Measurements from ENCODE around the gene DCST2. TPM values are rescaled to one million over a fixed set of nuclear protein-coding genes. Genes with fewer than 3 reads are reported as not detected.

DCST2 gene
- polyA plus RNA-seq, 3 donors: 2.6 TPM; not detected in 2

GRCh38 chr1:155014709-155015508 lies 18.7 kb downstream of the DCST2 start:
- Mint-ChIP-seq H3K36me3 (peaks cover 43 to 70% of the 10 kb centered on the region in 2 donors), H3K27me3 (ENCODE audit: low read depth in 3 of 3) (peaks cover 0 to 2% (median 0%) of the 10 kb centered on the region in 3 donors), H3K9me3 (peaks cover 0 to 2% (median 0%) of the 10 kb centered on the region in 7 donors), H3K4me3 (no peak overlapping the region), H3K27ac (no peak overlapping the region), H3K4me1 (peaks cover 78% of the 10 kb centered on the region)
- H3K9me3 ChIP-seq (replicated peaks in 1 of 2; ENCODE audit: control insufficient read depth in 1 of 2, insufficient read depth in 1 of 2, low read length in 2 of 2): no peaks in the 10 kb centered on the region
- DNase-seq: no peak
- peaks cover 81 to 86% of the 10 kb centered on the region in 2 donors for H3K4me1 ChIP-seq (ENCODE audit: control insufficient read depth in 1 of 2, insufficient read depth in 2 of 2, low read length in 2 of 2)
- H3K36me3 ChIP-seq (replicated peaks in 1 of 2; ENCODE audit: control insufficient read depth in 1 of 2, insufficient read depth in 2 of 2, low read length in 2 of 2): peaks cover 46 to 56% of the 10 kb centered on the region in 2 donors
- H3K4me3 ChIP-seq (replicated peaks in 1 of 3; ENCODE audit: low read depth in 2 of 3, low read length in 3 of 3): no peak overlapping the region
- H3K27me3 ChIP-seq (ENCODE audit: control insufficient read depth in 2 of 2, insufficient read depth in 2 of 2, low read length in 2 of 2): no peaks in the 10 kb centered on the region
- 96% methylated on average over 12 of the region's 31 CpGs for WGBS (ENCODE audit: insufficient coverage)
- TF ChIP-seq, protein P1, sequence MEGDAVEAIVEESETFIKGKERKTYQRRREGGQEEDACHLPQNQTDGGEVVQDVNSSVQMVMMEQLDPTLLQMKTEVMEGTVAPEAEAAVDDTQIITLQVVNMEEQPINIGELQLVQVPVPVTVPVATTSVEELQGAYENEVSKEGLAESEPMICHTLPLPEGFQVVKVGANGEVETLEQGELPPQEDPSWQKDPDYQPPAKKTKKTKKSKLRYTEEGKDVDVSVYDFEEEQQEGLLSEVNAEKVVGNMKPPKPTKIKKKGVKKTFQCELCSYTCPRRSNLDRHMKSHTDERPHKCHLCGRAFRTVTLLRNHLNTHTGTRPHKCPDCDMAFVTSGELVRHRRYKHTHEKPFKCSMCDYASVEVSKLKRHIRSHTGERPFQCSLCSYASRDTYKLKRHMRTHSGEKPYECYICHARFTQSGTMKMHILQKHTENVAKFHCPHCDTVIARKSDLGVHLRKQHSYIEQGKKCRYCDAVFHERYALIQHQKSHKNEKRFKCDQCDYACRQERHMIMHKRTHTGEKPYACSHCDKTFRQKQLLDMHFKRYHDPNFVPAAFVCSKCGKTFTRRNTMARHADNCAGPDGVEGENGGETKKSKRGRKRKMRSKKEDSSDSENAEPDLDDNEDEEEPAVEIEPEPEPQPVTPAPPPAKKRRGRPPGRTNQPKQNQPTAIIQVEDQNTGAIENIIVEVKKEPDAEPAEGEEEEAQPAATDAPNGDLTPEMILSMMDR (IDR thresholded peaks at IDR 0.05): no peak
- no peak overlapping the region for H3K9ac ChIP-seq (ENCODE audit: insufficient read depth, low read length, poor library complexity, severe bottlenecking)
- H3K79me2 ChIP-seq (ENCODE audit: insufficient read depth, low read length): peaks cover 79% of the 10 kb centered on the region
- H2AFZ ChIP-seq (ENCODE audit: insufficient read depth, low read depth, low read length, poor library complexity, severe bottlenecking): no peak overlapping the region
- intact Hi-C loops (cut with micrococcal nuclease): loop anchor here in 1 of 2 donors (5.0 kb wide), 2 partner anchors 33 to 53 kb away; partner anchors contain the start of genes FLAD1 and PYGO2
- peaks cover 100% of the 10 kb centered on the region for H4K20me1 ChIP-seq (ENCODE audit: insufficient read depth, low read length)
- H3K4me2 ChIP-seq (replicated peaks; ENCODE audit: extremely low read depth, low read length, poor library complexity, severe bottlenecking): no peak overlapping the region
- peak overlapping the region in 1 of 2 donors; percentile 12 for H3K27ac ChIP-seq (ENCODE audit: low read depth in 1 of 2, low read length in 2 of 2)

DNA sequence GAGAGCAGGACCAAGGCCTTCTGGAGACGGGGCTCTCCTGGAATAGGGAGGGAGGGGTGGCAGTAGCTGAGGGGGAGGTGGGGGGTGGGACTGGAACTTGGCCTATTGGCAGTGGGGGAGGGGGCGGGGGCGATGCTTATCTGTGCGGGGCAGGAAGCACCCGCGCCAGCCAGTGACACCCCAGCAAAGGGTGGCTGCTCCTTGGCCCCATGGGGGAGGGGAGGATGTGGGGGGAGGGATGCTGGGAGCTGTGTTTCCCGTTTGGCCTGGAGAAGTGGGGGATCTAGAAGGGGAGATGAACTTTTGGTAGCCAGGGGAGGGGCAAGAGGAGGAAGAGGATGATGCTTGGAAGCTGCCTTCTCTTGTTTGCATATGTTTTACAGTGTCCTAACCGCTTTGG lies 19.9 kb downstream of the DCST2 start:
- peaks cover 75% of the 10 kb centered on the region for H3K4me1 Mint-ChIP-seq
- H3K27me3 Mint-ChIP-seq (ENCODE audit: low read depth in 3 of 3): peaks cover 0 to 2% (median 0%) of the 10 kb centered on the region in 3 donors
- no peak for DNase-seq
- H3K36me3 Mint-ChIP-seq: peaks cover 30 to 65% of the 10 kb centered on the region in 2 donors
- H3K9ac ChIP-seq (ENCODE audit: insufficient read depth, low read length, poor library complexity, severe bottlenecking): peak overlapping the region; percentile 21
- H3K9me3 ChIP-seq (replicated peaks in 1 of 2; ENCODE audit: control insufficient read depth in 1 of 2, insufficient read depth in 1 of 2, low read length in 2 of 2): no peaks in the 10 kb centered on the region
- intact Hi-C loops (cut with micrococcal nuclease): no loop called here
- H3K27ac ChIP-seq (ENCODE audit: low read depth in 1 of 2, low read length in 2 of 2): peak overlapping the region; percentile 91 to 99
- H4K20me1 ChIP-seq (ENCODE audit: insufficient read depth, low read length): peaks cover 97% of the 10 kb centered on the region
- H3K4me3 ChIP-seq (replicated peaks in 1 of 3; ENCODE audit: low read depth in 2 of 3, low read length in 3 of 3): peak overlapping the region in 1 of 3 experiments; percentile 100
- H3K27ac Mint-ChIP-seq: peak overlapping the region in 4 of 7 donors; percentile 46 to 94 (median 90)
- H3K4me3 Mint-ChIP-seq: peak overlapping the region; percentile 37 to 80
- H3K36me3 ChIP-seq (replicated peaks in 1 of 2; ENCODE audit: control insufficient read depth in 1 of 2, insufficient read depth in 2 of 2, low read length in 2 of 2): peaks cover 37 to 47% of the 10 kb centered on the region in 2 donors
- no peaks in the 10 kb centered on the region for H3K9me3 Mint-ChIP-seq
- TF ChIP-seq, protein P1 (IDR thresholded peaks at IDR 0.05): no peak
- H2AFZ ChIP-seq (ENCODE audit: insufficient read depth, low read depth, low read length, poor library complexity, severe bottlenecking): no peak overlapping the region
- H3K79me2 ChIP-seq (ENCODE audit: insufficient read depth, low read length): peaks cover 92% of the 10 kb centered on the region
- peaks cover 85 to 99% of the 10 kb centered on the region in 2 donors for H3K4me1 ChIP-seq (ENCODE audit: control insufficient read depth in 1 of 2, insufficient read depth in 2 of 2, low read length in 2 of 2)
- 22% methylated on average over 5 of the region's 8 CpGs for WGBS (ENCODE audit: insufficient coverage)
- H3K4me2 ChIP-seq (replicated peaks; ENCODE audit: extremely low read depth, low read length, poor library complexity, severe bottlenecking): peak overlapping the region; percentile 100
- H3K27me3 ChIP-seq (ENCODE audit: control insufficient read depth in 2 of 2, insufficient read depth in 2 of 2, low read length in 2 of 2): no peaks in the 10 kb centered on the region
